ENCODE data around the gene UNC93B1.
"Not testable (repeated sequence)": the region's sequence is repeated elsewhere in the genome, so short reads cannot be mapped to it uniquely, and the experiment has no call there.

DNA sequence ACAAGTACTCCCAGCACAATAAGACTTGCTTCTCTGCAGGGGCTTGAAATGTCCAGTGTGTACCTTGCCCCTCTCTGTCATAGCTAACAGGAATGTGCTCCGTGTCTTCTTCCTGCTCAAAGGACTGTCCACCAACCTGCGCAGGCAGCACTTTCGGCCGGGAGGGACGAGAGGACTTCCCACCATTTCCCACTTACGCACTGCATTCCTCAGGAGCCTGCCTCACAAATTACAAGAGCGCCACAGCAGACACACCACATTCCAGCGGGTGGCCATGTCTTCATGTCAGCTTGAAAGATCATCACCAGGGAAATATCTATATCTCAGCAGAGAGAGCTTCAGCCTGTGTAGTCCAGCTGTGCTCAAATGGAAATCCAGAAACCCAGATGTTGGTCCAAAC, 53.2 kb downstream of the UNC93B1 start:
- TF ChIP-seq, protein P1, sequence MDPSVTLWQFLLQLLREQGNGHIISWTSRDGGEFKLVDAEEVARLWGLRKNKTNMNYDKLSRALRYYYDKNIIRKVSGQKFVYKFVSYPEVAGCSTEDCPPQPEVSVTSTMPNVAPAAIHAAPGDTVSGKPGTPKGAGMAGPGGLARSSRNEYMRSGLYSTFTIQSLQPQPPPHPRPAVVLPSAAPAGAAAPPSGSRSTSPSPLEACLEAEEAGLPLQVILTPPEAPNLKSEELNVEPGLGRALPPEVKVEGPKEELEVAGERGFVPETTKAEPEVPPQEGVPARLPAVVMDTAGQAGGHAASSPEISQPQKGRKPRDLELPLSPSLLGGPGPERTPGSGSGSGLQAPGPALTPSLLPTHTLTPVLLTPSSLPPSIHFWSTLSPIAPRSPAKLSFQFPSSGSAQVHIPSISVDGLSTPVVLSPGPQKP (IDR thresholded peaks at IDR 0.05; ENCODE audit: low read depth, low read length): not testable (repeated sequence)
- not testable (repeated sequence) for TF ChIP-seq POLR2A (IDR thresholded peaks at IDR 0.05; ENCODE audit: low read length); KDM5A (IDR thresholded peaks at IDR 0.05); ZFP36 (IDR thresholded peaks at IDR 0.05; ENCODE audit: borderline replicate concordance, partially characterized antibody); RAD21 (conservative IDR thresholded peaks at IDR 0.05 in 1 of 2, IDR thresholded peaks at IDR 0.05 in 1 of 2); PHF8 (IDR thresholded peaks at IDR 0.05; ENCODE audit: borderline replicate concordance, low read depth); CEBPB (IDR thresholded peaks at IDR 0.05); MAX (IDR thresholded peaks at IDR 0.05); CHD2 (IDR thresholded peaks at IDR 0.05; ENCODE audit: low read length, partially characterized antibody); EP300 (IDR thresholded peaks at IDR 0.05); KDM1A (IDR thresholded peaks at IDR 0.05; ENCODE audit: low read depth)
- TF ChIP-seq, protein P2, sequence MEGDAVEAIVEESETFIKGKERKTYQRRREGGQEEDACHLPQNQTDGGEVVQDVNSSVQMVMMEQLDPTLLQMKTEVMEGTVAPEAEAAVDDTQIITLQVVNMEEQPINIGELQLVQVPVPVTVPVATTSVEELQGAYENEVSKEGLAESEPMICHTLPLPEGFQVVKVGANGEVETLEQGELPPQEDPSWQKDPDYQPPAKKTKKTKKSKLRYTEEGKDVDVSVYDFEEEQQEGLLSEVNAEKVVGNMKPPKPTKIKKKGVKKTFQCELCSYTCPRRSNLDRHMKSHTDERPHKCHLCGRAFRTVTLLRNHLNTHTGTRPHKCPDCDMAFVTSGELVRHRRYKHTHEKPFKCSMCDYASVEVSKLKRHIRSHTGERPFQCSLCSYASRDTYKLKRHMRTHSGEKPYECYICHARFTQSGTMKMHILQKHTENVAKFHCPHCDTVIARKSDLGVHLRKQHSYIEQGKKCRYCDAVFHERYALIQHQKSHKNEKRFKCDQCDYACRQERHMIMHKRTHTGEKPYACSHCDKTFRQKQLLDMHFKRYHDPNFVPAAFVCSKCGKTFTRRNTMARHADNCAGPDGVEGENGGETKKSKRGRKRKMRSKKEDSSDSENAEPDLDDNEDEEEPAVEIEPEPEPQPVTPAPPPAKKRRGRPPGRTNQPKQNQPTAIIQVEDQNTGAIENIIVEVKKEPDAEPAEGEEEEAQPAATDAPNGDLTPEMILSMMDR (IDR thresholded peaks at IDR 0.05): not testable (repeated sequence)
- TF ChIP-seq, protein P3, sequence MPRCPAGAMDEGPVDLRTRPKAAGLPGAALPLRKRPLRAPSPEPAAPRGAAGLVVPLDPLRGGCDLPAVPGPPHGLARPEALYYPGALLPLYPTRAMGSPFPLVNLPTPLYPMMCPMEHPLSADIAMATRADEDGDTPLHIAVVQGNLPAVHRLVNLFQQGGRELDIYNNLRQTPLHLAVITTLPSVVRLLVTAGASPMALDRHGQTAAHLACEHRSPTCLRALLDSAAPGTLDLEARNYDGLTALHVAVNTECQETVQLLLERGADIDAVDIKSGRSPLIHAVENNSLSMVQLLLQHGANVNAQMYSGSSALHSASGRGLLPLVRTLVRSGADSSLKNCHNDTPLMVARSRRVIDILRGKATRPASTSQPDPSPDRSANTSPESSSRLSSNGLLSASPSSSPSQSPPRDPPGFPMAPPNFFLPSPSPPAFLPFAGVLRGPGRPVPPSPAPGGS (IDR thresholded peaks at IDR 0.05): not testable (repeated sequence)

Data from A549 (cell line).